ENCODE data around the gene MRTFB. TPM values are rescaled to one million over a fixed set of nuclear protein-coding genes. Genes with fewer than 3 reads are reported as not detected.
"Not testable (repeated sequence)": the region's sequence is repeated elsewhere in the genome, so short reads cannot be mapped to it uniquely, and the experiment has no call there.

The MRTFB gene
- total RNA-seq, 1 experiment from 2014 or later: 67.3 TPM

DNA sequence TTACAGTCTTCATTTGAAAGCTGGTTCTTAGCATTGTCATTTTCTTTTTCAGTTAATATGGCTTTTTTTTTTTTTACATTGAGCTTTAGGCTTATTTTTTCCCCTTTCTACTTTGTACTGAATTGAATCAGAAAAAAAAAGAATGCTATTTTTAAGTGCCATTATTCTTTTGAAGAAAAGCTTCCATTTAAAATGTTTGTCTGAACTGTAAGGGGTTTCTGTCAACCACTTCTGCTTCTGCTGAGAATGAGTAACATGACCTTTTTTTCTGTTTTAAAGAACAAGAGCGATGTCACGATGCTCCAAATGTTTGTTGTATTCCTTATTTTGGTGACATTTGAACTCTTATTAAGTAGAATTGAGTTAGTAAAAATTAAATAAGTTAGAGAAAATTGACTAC, 50.0 kb downstream of the MRTFB start:
- peaks cover 10% of the 10 kb centered on the region for H3K4me1 Mint-ChIP-seq (ENCODE audit: low read depth, unreplicated experiment)
- DNase-seq: no peak
- no TSS peak for BruUV-seq (replicated peaks)
- intact Hi-C loops (cut with micrococcal nuclease; ENCODE audit: unreplicated experiment): no loop called here
- TF ChIP-seq, protein P1, sequence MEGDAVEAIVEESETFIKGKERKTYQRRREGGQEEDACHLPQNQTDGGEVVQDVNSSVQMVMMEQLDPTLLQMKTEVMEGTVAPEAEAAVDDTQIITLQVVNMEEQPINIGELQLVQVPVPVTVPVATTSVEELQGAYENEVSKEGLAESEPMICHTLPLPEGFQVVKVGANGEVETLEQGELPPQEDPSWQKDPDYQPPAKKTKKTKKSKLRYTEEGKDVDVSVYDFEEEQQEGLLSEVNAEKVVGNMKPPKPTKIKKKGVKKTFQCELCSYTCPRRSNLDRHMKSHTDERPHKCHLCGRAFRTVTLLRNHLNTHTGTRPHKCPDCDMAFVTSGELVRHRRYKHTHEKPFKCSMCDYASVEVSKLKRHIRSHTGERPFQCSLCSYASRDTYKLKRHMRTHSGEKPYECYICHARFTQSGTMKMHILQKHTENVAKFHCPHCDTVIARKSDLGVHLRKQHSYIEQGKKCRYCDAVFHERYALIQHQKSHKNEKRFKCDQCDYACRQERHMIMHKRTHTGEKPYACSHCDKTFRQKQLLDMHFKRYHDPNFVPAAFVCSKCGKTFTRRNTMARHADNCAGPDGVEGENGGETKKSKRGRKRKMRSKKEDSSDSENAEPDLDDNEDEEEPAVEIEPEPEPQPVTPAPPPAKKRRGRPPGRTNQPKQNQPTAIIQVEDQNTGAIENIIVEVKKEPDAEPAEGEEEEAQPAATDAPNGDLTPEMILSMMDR (IDR thresholded peaks at IDR 0.05; ENCODE audit: unreplicated experiment): no peak
- H3K27ac Mint-ChIP-seq (ENCODE audit: unreplicated experiment): no peak overlapping the region
- no peaks in the 10 kb centered on the region for H3K9me3 Mint-ChIP-seq (ENCODE audit: low read depth, unreplicated experiment)
- no peaks in the 10 kb centered on the region for H3K36me3 Mint-ChIP-seq (ENCODE audit: insufficient read depth, unreplicated experiment)
- H3K4me3 Mint-ChIP-seq (ENCODE audit: low read depth, unreplicated experiment): no peak overlapping the region
- CTCF ChIA-PET: interaction anchor here (0.5 kb wide), 1 partner anchor 1858 kb away, joined by 4 read pairs; no protein-coding TSS in a partner anchor
- H3K27me3 Mint-ChIP-seq (ENCODE audit: unreplicated experiment): no peaks in the 10 kb centered on the region

DNA sequence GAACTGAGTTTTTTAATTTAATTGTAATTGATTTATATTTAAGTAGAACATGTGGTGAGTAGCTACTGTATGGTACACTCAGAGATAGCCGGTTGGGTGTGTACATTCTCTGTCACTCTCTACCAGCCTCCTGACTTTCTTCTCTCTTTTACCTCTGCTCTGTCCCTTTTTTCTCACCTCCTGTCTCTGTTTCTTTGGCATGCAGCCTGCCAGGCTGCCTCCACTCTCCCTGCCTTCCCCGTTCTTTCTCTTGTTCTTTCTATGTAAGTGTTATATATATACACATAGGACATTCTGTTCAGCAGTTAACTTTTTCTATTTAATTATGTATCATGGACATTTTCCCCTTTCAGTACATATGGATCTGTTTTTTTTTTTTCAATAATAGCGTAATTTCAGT, 50.8 kb downstream of the MRTFB start:
- Mint-ChIP-seq H3K27ac (ENCODE audit: unreplicated experiment) (no peak overlapping the region), H3K36me3 (ENCODE audit: insufficient read depth, unreplicated experiment) (no peaks in the 10 kb centered on the region), H3K4me1 (ENCODE audit: low read depth, unreplicated experiment) (peaks cover 3% of the 10 kb centered on the region), H3K27me3 (ENCODE audit: unreplicated experiment) (no peaks in the 10 kb centered on the region), H3K4me3 (ENCODE audit: low read depth, unreplicated experiment) (no peak overlapping the region), H3K9me3 (ENCODE audit: low read depth, unreplicated experiment) (no peaks in the 10 kb centered on the region)
- CTCF ChIA-PET: interaction anchor here (0.5 kb wide), 1 partner anchor 1859 kb away, joined by 4 read pairs; no protein-coding TSS in a partner anchor
- DNase-seq: no peak
- TF ChIP-seq, protein P1 (IDR thresholded peaks at IDR 0.05; ENCODE audit: unreplicated experiment): no peak
- intact Hi-C loops (cut with micrococcal nuclease; ENCODE audit: unreplicated experiment): no loop called here
- BruUV-seq (replicated peaks): no TSS peak

DNA sequence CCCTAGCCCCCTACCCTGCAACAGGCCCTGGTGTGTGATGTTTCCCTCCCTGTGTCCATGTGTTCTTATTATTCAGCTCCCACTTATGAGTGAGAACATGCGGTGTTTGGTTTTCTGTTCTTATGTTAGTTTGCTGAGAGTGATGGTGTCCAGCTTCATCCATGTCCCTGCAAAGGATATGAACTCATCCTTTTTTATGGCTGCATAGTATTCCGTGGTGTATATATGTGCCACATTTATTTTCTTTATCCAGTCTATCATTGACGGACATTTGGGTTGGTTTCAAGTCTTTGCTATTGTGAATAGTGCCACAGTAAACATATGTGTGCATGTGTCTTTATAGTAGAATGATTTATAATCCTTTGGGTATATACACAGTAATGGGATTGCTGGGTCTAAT, 51.3 kb downstream of the MRTFB start:
- CTCF ChIA-PET; H3K36me3 Mint-ChIP-seq (ENCODE audit: insufficient read depth, unreplicated experiment); BruUV-seq (replicated peaks); intact Hi-C loops (cut with micrococcal nuclease; ENCODE audit: unreplicated experiment); H3K4me3 Mint-ChIP-seq (ENCODE audit: low read depth, unreplicated experiment); H3K4me1 Mint-ChIP-seq (ENCODE audit: low read depth, unreplicated experiment); H3K27me3 Mint-ChIP-seq (ENCODE audit: unreplicated experiment); H3K9me3 Mint-ChIP-seq (ENCODE audit: low read depth, unreplicated experiment); DNase-seq; H3K27ac Mint-ChIP-seq (ENCODE audit: unreplicated experiment): not testable (repeated sequence)

DNA sequence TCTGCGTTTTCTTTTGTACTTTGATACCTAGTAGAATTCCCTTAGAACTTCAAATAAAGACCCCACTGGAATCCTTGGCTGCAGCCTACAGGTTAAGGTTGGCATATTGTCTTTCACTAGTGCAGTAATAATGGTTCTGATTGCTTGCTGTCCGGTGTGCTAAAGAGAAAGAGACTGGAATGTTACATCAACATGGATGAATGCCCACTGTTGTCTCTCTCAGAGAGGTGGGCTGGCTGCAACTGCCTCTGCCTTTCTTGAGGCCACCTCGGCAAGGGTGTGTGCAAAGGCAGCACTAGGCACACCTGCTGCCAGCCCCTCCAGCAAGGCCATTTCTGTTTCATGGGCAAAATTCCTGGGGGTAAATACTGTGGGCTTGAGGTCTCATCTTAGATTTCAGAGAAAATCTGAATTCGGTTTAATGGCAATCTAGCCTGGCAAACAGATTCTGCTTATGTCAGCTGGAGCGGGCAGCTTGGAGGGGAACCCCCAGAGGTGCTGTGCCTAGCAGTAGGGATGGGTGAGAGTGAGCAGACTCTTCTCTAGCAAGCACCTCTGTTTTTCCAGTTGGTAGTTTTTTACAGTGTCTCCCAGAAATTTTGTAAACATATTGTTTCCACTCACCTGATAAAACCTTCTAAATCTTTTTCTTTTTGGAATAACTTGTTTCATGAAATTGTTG, 54.0 kb downstream of the MRTFB start:
- TF ChIP-seq, protein P1 (IDR thresholded peaks at IDR 0.05; ENCODE audit: unreplicated experiment): no peak
- CTCF ChIA-PET: no interaction called here
- no peak overlapping the region for H3K27ac Mint-ChIP-seq (ENCODE audit: unreplicated experiment)
- no TSS peak for BruUV-seq (replicated peaks)
- peaks cover 2% of the 10 kb centered on the region for H3K36me3 Mint-ChIP-seq (ENCODE audit: insufficient read depth, unreplicated experiment)
- intact Hi-C loops (cut with micrococcal nuclease; ENCODE audit: unreplicated experiment): no loop called here
- no peaks in the 10 kb centered on the region for H3K4me1 Mint-ChIP-seq (ENCODE audit: low read depth, unreplicated experiment)
- H3K9me3 Mint-ChIP-seq (ENCODE audit: low read depth, unreplicated experiment): no peaks in the 10 kb centered on the region
- no peaks in the 10 kb centered on the region for H3K27me3 Mint-ChIP-seq (ENCODE audit: unreplicated experiment)
- no peak for DNase-seq
- no peak overlapping the region for H3K4me3 Mint-ChIP-seq (ENCODE audit: low read depth, unreplicated experiment)

DNA sequence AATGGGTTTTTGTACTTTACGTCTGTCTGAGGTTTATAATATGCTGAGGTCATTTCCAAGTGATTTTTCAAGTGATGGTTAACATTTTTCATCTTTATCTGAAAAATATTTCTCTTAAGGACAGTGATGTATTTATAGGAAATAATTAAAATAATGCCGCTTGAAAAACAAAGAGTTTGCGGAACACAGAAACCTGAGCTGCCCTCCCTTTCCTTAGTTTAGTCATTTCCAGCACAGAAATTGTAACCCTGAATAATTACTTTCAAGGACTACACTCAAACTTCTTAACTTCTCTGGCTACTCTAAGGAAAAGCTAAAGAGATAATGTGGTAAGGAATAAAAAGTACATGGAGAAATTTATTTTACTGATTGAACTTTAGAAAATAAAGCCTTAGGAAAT, 54.6 kb downstream of the MRTFB start:
- H3K4me3 Mint-ChIP-seq (ENCODE audit: low read depth, unreplicated experiment): no peak overlapping the region
- H3K36me3 Mint-ChIP-seq (ENCODE audit: insufficient read depth, unreplicated experiment): peaks cover 5% of the 10 kb centered on the region
- no peaks in the 10 kb centered on the region for H3K4me1 Mint-ChIP-seq (ENCODE audit: low read depth, unreplicated experiment)
- intact Hi-C loops (cut with micrococcal nuclease; ENCODE audit: unreplicated experiment): no loop called here
- BruUV-seq (replicated peaks): no TSS peak
- no peaks in the 10 kb centered on the region for H3K27me3 Mint-ChIP-seq (ENCODE audit: unreplicated experiment)
- DNase-seq: no peak
- H3K27ac Mint-ChIP-seq (ENCODE audit: unreplicated experiment): no peak overlapping the region
- H3K9me3 Mint-ChIP-seq (ENCODE audit: low read depth, unreplicated experiment): no peaks in the 10 kb centered on the region
- TF ChIP-seq, protein P1 (IDR thresholded peaks at IDR 0.05; ENCODE audit: unreplicated experiment): no peak
- CTCF ChIA-PET: no interaction called here
